VCaP (cell line): ENCODE measurements around the gene POLR3E.

Source experiments
- H3K27ac ChIP-seq: fragments of 450-650 bp; 2 replicates; pipeline ENCODE4 v1.5.1; 2017
- TF ChIP-seq, protein P1 (sequence below): fragments of 450-650 bp; conservative IDR thresholded peaks from 2 replicates; pipeline ENCODE4 v1.5.1; 2017; ENCODE audit warnings: mild to moderate bottlenecking, moderate library complexity

POLR3E gene

DNA sequence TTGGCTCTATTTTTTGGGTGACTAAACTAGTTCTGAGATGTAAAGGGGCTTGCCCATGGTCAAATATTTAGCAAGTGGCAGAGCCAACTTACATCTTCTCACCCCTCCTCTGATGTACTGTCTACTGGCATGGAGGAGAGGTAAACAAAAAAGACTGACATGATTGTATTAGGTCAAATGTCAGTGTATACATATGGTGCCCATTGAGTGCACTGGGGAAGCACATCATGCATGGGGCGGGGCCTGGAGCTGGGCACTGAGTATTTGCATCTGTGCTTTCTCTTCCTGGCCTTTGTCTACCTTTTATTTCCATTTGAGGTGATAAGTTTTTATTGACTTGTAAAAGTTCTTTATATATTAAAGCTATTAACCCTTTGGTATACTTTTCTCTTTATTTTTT lies 22.3 kb upstream of the POLR3E start:
- TF ChIP-seq, protein P1, sequence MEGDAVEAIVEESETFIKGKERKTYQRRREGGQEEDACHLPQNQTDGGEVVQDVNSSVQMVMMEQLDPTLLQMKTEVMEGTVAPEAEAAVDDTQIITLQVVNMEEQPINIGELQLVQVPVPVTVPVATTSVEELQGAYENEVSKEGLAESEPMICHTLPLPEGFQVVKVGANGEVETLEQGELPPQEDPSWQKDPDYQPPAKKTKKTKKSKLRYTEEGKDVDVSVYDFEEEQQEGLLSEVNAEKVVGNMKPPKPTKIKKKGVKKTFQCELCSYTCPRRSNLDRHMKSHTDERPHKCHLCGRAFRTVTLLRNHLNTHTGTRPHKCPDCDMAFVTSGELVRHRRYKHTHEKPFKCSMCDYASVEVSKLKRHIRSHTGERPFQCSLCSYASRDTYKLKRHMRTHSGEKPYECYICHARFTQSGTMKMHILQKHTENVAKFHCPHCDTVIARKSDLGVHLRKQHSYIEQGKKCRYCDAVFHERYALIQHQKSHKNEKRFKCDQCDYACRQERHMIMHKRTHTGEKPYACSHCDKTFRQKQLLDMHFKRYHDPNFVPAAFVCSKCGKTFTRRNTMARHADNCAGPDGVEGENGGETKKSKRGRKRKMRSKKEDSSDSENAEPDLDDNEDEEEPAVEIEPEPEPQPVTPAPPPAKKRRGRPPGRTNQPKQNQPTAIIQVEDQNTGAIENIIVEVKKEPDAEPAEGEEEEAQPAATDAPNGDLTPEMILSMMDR: no peak

DNA sequence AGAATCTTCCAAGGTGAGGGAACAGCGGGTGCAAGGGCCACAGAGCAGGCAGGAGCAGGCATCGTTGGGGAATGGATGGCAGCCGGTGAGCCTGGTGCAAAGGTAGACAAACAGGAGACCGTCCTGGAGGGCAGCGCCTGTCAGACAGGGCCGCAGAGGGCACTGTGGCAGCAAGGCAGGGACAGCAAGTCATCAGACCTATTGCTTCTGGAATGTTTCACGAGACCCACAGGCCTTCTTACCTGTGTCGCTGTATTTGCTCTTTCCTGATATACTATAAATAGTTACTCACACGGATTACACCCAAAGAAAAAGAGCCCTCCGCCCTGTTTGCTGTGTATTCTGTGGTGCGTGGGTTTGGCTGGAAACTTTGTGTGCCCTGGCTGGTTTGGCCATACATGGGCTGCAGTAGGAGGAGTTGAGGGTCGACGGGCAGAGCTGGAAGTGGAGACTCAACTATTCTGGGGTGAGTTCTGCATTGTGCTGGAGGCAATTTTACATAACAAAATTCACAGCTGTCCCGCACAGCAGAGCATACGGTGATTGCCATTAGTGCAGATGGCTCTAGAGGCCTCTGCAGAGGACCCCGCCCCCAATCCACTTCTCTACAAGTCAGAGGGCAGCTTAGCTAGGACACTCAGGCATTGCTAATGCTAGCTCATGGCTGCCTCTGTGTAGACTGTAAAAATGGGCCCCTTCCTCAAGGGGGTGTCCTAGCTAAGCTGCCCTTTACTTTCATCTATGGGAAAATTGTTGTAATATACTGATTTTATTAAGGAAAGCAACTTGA lies 18.6 kb upstream of the POLR3E start:
- H3K27ac ChIP-seq: no peak overlapping the region
- TF ChIP-seq, protein P1: no peak

More for the DNA sequence above, 22.3 kb upstream of the POLR3E start:
- no peak overlapping the region for H3K27ac ChIP-seq

DNA sequence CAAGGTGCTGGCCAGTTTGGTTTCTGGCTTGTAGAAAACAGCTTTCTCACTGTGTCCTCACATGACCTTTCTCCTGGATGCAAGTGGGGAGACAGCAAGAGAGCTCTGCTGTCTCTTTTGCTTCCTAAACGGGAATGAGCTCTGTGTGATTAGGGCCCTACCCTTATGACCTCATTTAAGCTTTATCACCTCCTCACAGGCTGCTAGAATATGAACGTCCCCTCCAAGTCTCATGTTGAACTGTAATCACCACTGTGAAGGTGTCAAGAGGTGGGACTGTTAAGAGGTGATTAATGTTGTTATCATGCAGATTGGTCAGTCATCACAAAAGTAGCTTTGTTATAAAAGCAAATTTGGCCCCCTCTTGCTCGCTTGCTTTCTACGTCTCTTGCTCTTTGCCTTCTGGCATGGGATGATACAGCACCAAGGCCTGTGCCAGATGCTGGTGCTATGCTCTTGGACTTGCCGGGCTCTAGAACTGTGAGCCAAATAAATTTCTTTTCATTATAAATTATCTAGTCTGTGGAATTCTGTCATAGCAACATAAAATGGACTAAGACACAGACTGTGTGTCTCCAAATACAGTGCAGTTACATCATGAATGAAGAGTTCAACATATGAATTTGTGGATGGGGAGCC lies 14.8 kb upstream of the POLR3E start:
- H3K27ac ChIP-seq: no peak overlapping the region
- TF ChIP-seq, protein P1: no peak

DNA sequence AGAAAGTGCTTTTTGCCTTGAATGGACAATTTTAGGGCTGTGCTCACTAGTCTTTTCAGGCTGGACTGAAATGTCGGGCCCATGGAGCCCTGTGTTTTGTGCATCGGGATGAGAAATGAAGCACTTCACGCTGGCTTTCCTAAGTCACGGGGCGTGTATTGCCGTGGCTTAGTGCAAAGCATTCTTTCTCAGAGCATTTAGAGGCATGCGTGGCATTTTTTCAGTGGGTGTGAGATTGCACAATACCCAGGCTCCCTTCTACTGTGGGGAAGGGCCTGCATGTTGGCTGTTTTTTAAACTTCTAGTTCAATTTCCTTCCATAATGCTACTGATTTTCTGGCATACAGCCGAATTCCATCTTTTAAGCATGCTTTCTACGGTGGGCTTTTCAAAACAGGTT lies 12.6 kb upstream of the POLR3E start:
- TF ChIP-seq, protein P1: no peak
- no peak overlapping the region for H3K27ac ChIP-seq

DNA sequence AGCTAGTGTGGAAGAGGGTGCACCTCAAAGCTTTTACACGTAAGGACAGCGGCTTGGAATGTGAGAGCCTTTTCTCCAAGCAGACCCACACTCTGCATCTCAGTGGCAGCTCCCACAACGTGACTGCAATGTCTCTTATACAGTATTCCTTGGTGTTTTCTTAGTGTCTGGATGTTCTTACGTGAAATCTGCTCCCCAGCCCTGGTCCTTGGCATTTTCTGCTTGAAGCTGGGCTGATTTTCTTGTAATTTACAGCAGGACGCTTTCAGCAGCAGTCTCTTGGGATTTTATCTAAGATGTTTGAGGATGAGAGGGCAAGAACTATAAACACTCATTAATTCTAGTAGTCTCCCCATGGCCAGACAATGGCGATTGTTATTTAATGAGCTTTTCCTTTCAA lies 12.1 kb upstream of the POLR3E start:
- TF ChIP-seq, protein P1: no peak
- no peak overlapping the region for H3K27ac ChIP-seq

DNA sequence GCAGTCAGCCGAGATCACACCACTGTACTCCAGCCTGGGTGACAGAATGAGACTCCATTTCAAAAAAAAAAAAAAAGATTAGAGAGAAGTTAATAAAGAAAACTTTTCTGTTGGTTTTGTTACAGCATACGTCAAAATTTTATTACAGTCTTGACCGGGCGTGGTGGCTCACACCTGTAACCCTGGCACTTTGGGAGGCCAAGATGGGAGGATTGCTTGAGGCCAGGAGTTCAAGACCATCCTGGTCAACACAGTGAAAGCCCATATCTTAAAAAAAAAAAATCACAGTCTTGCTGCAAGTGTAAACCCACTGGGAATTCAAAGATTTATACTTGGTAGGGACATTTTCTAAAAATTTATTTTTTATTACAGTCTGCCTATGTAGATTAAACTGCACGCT lies 6.2 kb upstream of the POLR3E start:
- no peak overlapping the region for H3K27ac ChIP-seq
- TF ChIP-seq, protein P1: no peak

DNA sequence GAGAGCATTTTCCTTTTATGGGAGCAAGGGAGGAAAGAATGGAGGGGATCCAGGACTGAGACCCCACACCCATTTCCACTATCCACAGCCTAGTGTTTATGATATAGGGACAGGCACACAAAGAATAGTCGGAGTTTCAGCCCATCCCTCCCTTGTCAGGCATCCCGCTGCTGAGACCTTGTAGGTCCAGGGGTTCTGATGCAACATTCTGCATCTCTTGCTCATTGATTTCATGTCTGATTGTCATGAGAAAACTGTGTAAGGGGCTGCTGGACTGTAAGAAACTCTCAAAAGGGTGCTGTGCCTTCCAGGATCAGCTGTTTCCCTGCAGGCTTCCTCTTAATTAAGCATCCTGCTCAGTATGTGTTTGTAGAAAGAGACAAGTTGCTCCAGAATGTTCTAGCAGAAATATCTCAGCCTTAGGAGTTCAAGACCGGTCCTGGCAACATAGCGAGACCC lies 5.3 kb upstream of the POLR3E start:
- TF ChIP-seq, protein P1: no peak
- no peak overlapping the region for H3K27ac ChIP-seq
